HG03135 (cell line): ENCODE results near the gene MISP.

ENCODE experiments used
- ATAC-seq: cut with Tn5 transposase; IDR thresholded peaks from one replicate; pipeline ENCODE4 v1.9.1; 2021; ENCODE audit warnings: mild to moderate bottlenecking, moderate library complexity; ENCODE audit not compliant: unreplicated experiment

Gene MISP

DNA sequence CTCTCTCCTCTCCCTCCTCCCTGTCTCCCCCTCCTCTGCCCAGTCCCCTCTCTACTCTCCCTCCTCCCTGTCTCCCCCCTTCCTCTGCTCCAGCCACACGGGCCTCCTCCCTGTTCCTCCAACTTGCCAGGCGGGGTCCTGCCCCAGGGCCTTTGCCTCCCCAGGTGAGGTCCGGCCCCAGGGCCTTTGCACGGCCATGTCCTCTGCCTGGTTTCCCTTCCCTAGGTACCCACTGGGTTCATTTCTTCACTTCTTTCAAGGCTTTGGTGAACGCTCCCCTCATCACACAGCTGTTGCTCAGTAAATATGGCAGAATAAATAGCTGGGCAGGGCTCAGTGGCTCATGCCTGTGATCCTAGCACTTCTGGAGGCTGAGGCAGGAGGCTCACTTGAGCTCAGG is 21.2 kb downstream of the MISP start:
- ATAC-seq: no peak

DNA sequence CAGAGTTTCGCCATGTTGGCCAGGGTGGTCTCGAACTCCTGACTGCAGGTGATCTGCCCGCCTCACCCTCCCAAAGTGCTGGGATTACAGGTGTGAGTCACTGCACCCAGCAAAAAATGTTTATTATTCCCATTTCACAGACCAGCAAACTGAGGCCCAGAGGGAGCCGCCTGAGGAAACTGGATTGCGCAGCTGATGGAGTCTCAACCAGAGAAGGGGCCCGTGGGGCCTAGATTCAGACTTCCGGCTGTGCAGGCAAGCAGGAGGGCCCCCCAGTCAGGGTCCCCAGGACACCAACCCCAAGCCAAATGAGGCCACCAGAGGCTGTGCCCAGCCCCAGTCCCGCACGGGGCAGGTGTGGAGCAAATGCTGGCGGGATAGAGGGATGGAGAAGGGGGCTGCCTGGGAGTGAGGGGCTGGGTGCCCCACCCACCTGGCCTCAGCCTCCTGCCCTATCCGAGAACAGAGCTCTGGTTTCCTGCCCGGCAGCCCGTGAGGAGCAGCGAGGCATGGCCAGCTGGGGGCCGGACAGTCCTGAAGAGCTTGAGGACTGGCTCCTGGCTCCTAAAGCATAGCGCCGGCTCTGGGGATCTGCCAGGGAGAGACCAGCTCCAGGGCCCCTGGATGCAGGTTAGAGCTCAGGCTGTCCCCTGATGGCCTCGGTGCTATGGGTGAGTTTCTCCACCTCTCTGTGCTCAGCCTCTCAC is 22.0 kb downstream of the MISP start:
- ATAC-seq: no peak

DNA sequence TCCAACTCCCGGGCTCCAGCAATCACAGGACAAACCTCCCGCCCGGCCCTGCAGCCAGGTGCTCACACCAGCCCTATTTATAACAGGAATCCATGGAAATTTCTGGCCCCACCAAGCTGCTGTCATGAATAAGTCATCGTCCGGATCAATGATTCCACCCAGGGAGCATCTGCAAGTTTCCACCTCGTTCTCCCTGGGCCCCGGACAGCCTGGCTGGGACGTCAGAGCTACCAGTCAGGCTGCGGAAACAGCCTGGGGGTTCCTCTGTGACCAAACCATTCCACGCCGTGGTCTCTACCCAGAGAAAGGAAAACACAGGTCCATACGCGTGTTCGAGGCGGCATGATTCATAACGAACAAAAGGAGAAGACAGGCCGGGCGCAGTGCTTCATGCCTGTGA is 25.6 kb downstream of the MISP start:
- ATAC-seq: no peak

DNA sequence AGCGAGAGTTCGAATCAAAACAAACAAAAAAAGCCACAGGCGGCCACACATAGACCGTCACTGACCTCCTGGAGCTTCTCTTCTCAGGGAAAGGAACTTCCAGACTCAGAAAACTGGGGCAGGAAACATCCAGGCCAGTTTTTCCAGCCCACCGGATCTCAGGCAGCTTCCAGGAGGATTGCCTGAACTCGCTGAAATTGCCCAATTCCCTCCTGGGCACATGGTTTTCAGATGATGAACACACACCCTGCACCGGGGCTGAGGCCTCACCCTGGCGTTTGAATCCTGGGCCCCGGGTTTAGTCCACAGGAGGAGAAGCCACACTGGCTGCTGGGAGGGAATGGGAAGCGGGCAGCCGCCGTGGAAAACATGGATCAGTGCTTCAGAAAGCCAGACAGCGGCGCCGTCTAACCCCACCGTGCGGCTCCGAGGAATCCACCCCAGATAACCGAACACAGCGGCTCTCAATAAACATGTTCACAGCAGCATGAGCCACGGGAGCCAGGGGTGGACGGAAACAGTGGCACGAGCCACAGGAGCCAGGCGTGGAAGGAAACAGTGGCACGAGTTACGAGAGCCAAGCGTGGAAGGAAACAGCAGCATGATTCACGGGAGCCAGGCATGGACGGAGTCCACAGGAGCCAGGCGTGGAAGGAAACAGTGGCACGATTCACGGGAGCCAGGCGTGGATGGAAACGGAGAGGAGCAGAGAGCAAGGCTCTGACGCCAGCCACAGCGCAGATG is 28.2 kb downstream of the MISP start:
- no peak for ATAC-seq

DNA sequence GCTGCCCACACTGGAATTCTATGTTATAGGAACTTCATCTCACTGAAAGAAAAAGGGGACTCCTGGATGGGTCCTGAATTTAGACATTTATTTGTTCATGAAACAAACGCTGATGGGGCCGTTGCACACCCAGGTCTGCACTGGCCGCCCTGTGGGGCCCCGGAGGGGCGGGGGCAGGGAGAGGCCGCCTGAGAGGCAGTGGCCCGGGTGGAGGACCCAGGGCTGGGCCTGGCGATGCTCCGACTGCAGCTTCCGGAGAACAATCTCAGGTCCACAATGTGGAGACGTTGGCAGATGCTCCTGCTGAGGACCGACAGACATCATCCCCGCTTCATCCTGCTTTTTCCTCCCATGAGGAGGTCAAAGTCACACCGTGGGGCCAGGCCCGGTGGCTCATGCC is 30.0 kb downstream of the MISP start:
- ATAC-seq: no peak

DNA sequence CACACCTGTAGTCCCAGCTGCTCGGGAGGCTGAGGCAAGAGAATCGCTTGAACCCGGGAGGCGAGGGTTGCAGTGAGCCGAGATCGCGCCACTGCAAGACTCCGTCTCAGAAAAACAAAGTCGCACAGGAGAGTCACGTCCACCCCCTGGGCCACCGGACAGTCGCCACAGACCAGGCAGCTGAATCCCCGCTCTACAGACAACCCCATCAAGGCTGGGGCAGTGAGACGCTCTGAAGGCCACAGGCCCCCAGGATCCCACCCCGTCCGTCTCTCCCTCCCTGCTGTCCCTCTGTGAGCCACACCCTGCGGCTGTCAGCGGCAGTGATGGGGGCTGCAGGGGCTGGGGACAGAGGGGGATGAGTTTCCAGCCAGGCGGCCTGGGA is 30.9 kb downstream of the MISP start:
- ATAC-seq: no peak

DNA sequence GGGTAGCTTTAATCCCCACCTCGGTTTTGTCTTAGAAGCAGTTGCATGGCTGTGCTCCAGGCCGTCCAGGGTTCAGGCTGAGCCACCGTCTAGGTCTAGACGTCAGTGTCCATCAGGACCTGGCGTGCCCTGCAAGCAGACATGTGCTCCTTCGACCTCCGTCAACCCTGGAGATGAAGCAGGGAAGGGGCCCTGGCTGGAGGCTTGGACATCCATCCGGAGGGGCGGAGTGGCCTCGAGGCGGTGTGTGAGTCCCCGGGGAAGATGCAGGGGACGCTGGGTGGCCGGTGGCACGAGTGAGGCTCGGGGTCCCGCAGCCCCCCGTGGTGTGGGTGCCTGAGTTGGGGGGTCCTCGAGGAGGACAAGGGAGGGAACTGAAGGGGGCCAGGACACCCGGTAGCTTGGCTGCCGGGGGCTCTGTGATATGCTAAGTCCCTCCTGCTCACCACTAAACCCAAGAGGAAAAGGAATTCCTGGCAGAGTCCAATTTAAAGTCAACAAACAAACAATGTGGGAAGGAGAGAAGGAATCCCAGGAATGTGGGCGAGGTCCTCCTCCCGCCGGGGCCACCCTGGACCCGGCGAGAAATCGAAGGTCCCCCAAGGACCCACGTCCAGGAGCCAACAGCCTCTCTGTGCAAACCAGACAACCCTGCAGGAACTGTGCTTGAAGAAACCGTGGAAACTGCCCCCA is 31.4 kb downstream of the MISP start:
- ATAC-seq: no peak

DNA sequence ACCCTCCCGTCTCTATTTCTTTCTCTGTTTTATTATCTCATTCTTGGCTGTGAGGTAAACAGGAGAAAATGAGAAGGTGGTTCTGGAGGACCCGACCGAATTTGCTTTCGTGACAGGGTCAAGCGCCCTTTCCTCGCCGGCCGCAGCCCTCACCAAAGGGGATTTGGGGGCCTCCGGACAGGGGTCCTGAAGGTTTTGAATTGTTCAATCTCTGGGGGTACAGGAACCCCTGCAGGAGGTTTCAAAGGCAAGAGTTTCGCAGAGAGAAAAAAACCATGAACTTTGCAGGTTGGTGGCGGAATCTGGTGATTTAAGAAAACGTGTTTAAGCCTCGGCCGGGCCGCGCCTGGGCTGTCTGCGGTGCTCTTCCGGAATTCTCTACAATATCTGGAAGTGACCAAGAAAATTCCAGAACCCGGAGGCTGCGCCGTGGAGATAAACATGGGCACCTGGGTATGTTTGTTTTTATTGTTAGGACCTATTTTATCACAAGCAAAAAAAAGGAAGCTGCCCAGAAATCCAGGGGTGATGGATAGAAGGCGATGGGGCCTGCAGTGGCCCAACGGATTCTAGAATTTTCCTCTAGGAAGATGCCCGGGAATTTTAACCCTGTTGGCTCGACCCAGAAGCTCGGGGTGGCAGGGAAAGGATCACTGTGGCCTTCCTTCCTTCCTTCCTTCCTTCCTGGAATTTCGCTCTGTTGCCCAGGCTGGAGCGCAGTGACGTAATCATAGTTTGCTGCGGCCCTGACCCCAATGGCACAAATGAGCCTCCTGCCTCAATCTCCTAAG is 32.2 kb downstream of the MISP start:
- no peak for ATAC-seq

DNA sequence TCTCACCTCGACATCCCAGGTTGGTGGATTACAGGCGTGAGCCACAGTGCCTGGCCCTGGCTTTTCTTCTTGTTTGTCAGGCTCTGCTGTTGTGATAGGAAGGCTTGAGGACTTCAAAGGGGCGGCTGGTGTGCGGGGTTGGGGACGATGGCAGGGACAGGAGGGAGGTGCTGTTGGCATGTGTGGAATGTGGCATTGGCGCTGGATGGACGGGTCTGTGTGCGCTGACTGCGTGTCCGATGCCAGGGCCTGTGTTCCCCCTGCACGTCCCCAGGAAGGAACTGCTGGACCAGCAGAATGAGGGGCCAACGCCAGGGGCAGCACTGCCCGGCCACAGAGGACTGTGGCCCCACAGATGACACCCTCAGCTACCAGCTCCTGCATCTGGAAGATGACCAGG is 33.6 kb downstream of the MISP start:
- ATAC-seq: no peak

DNA sequence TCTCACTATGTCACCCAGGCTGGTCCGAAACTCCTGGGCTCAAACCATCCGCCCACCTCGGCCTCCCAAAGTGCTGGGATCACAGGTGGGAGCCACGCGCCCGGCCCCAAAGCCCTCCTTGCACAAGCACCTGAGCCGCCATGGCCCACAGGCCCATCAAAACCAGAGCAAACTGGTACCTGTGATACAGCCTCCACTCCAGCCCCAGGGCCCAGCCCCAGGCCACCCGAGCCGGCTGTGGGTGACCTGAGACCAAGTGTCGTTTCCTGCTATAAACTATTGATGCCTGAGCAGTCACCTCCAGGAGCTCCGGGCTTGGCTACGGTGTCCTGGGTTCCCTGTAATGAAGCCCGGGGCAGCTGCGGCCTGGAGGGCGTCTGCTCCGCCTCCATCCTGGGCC is 36.6 kb downstream of the MISP start:
- no peak for ATAC-seq

DNA sequence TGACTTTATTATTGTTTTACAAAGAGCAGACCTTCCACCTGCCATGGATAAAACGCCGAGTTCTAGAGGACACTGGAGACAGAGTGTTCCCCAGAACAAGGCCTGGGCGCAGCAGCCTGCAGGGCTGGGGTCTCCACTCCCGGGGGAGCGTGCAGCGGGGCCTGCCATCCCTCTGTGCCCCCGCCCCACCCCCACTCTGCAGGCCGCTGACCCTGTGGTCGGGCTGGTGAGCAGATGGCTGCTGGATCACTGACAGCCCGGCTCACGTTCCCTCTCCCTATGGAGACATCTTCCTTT is 37.7 kb downstream of the MISP start:
- no peak for ATAC-seq

DNA sequence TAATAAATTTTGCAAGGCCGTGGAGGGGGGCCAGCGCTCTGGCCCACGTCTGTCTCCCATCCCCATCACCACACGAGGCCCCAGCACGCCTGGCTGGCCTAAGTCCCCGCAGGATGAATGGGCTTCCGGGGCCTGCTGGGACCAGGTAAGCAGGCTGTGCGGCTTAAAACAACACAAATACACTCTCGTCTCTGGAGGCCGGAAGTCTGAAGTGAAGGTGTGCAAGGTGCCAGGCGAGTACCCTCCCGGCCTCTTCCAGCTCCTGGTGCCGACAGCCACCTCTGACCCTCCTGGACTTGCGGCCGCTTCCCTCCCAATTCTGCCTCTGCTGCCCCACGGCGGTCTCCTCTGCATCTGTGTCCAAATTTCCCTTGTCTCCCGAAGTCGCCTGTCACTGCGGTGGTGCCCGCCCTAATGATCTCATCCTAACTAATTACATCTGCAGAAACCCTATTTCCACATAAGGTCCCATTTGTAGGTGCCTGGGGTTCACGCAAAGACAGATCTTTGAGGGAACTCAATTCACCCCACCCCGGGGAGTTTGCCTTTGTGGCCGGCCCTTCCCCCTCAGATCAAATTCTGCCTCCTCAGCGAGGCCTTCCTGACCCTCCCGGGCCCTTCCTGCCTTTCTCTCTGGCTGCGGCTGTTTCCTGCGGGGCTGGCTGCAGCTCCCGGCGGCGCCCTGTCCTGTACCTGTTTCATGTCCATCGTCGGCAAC is 38.2 kb downstream of the MISP start:
- ATAC-seq: no peak

DNA sequence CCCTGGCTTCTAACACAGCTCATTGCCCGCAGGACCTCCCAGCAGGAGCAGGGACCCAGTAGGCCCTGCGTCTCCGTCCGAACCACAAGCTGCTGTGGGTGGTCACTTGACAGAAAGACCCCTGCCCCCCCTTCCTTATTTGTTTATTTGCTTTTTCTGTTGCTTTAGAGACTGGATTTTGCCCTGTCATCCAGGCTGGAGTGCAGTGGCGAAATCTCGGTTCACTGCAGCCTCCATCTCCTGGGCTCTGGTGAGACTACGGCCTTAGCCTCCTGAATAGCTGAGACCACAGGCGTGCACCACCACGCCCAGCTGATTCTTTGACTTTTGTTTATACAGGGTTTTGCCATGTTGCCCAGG is 38.8 kb downstream of the MISP start:
- no peak for ATAC-seq

DNA sequence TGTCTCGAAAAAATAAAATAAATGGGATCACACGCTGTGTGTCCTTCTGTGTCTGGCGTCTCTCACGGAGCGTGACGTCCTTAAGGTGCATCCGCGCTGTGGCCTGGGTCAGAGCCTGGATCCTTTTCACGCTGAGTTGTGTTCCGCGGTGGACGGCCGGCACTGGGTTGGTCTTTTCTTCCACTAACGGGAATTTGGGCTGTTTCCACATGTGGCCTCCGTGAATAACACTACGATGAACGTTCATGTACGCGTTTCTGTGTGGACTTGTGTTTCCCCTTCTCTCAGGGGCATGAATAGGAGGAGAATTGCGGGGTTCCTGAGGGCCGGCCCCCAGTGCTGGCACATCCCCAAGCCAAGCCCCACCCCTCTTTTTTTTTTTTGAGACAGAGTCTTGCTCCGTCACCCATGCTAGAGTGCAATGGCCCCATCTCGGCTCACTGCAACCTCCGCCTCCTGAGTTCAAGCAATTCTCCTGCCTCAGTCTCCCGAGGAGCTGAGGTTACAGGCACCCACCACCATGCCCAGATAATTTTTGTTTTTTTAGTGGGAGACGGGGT is 40.2 kb downstream of the MISP start:
- ATAC-seq: no peak

DNA sequence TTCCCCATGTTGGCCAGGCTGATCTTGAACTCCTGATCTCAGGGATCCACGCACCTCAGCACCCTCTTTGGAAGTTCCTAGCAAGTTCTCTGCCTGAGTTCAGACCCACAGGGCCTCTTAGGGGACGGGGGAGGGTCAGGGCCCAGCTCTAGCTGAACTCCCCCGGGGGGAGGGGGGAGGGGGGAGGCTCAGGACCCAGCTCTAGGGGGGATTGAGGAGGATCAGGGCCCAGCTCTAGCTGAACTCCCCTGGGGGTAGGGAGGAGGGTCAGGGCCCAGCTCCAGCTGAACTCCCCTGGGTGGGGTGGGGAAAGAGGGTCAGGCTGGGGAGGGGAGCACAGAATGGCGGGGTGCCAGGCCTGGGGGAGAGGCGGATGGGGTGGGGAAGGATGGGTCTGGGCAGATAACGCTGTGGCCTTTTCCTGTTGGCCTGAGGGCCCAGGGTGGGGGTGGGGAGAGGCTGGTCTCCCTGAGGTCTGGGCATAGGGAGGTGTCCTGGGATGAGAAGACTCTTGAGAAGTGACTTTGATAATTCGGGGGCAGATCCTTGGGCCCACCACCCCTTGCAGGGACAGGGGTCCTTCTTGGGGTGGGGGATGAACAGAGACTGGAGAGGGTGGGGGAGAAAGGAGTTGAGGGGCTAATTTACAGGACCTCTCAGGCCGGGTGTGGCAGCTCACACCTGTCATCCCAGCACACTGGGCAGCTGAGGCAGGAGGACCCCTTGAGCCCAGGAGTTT is 40.8 kb downstream of the MISP start:
- ATAC-seq: no peak

DNA sequence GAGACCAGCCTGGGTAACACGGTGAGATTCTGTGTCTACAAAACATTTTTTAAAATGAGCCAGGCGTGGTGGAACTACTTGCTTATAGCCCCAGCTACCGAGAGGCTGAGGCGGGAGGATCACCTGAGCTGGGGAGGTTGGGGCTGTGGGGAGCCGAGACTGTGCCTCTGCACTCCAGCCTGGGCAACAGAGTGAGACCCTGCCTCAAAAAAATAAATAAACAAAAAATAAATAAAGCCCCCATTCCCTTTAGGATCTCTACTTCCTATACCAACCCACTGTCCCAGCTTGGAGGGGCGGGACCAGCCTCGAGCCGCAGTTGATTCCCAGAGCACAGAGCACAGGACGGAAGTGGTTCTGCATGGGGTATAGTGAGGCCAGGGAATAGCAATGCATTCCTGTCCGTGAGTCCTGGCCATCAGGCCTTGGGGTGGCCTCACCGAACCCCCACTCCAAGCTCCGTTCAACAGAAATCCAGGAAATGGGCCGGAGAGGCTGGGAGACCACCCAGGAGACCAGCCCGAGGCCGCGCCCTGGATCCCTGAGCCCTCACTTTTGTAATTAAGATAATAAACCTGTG is 41.5 kb downstream of the MISP start:
- no peak for ATAC-seq

DNA sequence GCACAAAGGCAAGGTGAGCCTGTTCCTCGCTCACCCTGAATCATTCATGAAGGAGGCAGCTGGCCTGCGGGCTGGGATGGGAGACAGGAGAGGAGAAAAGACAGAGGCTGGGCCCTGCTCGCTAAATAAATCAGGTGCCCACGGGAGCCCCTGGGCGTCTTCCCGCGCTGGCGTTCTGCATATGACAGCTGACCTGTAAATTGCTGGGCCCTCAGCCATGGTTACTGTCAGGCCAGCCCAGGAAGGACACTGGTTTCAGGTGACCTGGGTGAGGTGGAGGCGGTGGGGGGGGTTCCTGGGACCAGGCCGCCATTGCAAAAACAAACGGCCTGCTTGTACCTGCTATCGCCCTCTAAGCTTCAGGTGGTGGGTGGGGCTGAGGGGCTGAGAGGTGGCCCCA is 42.9 kb downstream of the MISP start:
- ATAC-seq: no peak

DNA sequence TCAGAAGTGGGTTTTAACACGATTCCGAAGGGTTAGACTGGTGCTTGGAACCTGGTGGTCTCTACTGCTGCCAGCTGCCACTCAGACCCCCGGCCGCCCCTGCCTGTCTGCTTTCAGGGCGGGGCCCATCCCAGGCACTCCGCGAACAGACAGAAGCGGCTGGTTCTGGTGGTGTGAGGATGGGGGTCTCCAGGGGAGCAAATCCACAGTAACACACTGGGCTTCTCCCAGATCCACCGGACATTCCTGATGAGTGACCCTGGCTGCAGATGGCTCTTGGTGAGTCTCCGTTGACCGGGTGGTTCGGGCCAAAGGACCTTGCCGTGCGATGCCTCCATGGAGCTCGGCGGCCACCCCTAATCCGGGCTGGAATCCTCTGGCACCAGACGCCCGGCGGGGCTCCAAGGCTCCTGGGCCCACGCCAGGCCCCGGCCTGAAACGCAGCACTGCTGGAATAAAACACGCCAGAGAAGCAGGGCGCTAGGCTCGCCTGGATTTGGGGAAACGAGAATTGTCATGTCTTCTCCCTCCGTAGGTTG is 44.2 kb downstream of the MISP start:
- no peak for ATAC-seq
